Measurements from ENCODE around the gene DPEP1.
"Not testable (repeated sequence)": the region's sequence is repeated elsewhere in the genome, so short reads cannot be mapped to it uniquely, and the experiment has no call there.

Gene DPEP1

DNA sequence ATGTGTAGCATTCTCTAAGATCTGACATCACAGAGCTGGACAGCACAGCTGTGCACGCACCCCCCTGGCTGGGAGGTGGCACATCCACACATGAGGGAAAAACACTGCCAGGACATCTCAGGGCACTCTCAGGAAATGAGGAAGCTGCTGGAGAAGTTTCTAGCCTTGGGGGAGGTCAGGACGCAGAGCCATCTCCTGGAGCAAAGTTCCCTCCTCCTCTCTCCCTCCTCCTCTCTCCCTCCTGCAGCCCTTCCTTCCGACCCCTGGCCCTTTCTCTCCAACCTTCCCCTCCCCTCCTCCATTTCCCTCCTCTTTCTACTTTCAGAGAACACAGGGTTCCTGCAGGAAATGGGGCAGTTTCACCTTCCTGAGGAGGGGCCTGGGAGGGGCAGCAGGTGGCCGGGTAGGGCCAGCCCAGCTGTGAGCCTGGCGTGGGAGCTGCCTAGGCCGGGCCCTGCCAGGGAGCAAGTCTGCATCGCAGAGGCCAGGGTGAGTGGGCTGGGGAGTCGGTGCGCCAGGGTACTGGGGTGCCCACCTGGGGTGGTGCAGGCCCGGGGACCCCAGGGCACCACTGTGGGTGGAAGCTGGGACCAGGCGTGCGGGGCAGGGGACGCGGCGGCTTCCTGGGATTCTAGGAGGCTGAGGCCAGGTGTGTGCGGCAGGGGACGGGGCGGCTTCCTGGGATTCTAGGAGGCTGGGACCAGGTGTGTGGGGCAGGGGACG, at the start of gene DPEP1:
Gene DPEP1 (plus strand): TSS at position 412 of the 723 bp plus-strand sequence. CDS start 16,769 bp downstream, outside the sequence.
- DNase-seq: no peak

DNA sequence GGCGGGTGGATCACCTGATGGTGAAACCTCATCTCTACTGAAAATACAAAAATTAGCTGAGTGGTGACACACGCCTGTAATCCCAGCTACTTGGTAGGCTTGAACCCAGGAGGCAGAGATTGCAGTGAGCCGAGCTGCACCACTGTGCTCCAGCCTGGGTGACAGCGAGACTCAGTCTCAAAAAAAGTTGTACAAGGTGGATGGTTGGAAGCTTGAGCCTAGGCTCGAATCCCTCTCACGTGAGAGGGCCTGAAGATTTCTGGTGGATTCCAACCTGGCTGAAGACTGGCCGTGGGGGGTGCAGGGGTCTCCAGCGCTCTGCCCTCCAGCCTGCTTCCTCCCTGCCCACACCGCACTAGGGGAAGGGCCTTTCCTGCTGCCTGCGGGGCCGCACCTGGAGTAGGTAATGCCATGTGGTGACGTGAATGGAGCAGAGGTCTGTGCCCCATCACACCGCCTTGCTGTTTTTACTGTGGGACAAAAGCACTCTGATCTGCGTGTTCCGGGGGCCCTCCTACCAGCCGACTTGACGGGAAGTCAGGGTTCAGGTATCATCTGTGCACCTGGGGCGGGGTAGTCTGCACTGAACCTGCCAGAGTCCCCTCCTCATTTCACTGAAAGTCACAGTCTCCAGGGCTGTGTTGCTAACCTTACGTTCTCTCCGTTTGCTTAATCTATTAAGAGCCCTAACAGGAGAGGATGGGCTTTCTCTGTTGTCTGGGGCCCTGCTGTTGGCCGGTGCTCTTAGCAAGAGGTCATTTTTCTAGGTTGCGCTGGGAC, 48.8 kb upstream of the DPEP1 start:
- DNase-seq: no peak

DNA sequence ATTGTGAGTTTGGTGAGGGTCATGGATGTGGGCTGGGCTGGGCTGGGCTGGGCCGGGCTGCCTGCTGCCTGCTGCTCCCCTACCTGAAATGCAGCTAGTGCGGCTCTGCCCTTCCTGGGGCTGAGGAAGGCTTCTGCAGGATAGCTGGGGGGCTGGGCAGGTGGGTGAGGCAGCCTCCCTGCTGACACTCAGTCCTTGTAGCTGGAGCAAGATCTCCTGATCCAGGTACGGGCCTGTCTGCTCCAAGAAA, 48.3 kb upstream of the DPEP1 start:
- peak in 1 of 2 experiments; percentile 16 for DNase-seq

DNA sequence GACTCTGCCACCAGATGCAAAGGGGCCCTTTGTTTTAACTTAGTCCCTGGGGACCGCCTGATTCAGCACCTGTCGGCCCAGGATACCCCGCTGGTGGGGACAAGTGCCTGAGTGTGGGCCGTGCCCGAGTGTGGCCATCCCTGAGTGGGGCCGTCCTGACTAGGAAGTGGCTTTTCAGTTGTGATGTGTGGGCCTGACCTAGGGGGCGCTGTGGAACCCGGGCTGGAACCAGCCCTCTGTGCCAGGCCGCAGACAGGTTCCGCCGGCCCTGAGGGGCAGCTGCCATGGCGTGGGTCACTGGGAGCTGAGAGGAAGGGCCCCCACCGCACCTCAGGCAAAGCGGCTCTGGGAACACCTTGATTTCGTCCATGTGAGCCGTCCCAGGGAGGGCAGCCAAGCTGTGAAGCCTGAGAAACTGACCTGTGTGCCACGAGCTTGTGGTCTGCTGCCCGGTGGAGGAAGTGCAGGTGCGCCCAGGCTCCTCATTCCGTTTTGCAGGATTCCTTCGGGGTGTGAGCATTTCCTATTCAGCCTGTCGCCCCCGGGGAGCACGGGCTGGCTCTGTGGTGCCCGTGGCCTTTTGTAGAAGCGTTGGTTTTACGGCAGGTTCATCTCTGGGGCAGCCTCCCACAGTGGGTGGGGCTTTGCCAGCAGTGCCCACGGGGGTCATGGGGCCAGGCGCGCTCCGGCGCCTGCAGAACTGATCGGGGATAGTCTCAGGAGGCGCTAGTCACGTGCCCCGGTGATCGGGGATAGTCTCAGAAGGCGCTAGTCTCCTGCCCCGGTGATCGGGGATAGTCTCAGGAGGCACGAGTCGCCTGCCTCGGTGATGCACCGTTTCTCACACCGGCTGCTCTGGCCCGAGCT, 47.7 kb upstream of the DPEP1 start:
- DNase-seq: no peak

DNA sequence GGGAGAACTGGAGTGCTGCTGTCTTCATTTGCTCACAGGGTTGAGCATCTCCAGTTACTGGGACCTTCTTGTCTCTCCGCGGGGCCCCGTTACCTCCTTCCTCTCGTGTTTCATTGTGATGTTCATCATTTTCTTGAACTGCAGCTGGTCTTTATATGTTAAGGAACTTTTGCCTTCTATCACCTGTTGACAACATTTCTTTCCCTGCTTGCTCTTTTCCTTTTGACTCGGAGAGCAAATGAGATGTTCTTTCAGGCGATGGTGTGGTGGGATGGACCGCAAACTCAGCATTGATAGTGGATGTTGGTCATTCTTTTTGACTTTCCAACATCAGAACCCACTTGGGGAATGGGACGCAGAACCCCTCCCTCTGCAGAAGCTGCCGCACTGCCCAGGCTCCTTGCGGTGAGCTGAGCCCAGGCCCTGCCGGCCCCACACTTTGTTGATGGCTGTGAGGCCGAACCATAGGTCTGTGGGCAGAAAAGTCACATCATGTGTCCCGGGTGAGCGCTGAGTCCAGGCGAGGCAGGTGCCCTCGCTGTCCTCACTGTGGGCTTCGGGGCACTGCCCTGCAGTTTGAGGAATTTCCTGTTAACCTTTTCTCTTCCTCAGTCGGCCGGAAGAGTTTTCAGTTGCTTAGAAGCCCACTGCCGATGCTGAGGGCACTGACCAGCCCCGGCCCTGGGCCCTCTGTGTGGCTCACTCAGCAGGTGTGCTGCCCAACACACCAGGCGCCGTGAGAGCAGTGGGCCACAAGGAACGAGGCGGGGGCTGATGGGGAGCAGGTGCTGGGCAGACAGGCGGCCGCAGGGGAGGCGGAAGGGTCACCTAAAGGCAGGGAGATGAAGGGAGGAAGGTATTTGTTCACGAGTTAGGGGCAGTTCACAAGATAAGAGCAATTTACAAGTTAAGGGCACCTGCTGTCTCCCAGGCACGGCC, 45.5 kb upstream of the DPEP1 start:
- DNase-seq: no peak

DNA sequence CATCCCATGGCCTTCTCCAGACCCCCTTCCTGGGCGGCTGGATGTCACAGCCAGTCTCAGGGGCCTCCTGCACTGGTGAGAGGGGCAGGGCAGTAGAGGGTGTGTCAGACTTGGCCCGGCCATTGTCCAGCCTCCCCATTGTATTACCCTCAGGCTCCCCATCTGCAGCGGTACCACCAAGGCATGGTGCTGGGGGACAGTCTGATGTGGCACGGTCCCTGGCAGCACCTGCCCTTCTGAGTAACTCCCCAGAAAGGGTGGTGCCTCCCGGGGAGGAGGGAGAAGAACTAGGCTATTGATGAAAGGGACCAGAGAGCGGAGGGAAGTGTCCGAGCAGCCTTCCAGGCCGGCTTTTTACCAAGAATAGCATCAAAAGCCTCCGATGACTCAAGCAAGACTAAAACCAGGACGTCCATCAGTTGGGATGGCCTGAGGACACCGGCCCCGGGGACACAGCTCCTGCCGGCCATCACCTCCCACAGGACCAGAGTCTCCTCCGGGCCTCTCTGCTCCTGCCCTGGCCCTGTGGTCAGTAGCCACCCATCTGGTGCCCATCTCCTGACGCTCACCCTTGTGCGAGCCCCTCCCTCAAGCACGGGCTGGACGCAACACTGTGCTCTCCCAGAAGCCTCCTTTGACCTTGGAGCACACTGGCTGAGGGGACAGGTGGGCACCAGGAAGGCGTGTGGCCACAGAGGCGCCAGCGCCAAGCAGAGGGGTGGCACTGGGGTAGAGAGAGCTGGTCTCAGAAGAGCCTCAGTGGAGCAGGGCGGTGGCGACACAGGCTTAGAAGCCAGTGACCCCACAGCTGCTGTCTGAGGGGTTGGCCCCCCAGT, 43.7 kb upstream of the DPEP1 start:
- no peak for DNase-seq

DNA sequence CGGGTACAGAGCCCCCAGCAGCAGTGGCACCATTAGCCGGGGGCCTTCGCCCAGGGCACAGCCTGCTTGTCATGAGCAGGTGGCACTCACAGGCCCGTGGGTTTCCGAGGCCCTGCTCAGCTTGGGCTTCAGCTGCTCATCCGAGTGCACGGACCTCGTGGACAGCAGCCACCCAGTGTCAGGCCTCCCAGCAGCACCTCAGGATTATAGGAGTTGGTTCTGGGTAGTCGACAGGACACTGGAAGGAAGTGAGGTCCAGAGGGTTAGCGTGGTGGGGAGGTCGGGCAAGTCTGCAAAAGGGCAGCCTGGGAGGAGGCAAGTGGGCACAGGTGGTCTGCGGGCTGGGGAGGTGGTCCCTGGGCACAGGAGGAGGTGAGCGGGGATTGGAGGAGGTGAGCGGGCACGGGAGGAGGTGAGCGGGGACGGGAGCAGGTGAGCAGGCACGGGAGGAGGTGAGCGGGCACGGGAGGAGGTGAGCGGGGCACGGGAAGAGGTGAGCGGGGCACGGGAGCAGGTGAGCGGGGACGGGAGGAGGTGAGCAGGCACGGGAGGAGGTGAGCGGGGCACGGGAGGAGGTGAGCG, 43.0 kb upstream of the DPEP1 start:
- DNase-seq: no peak

DNA sequence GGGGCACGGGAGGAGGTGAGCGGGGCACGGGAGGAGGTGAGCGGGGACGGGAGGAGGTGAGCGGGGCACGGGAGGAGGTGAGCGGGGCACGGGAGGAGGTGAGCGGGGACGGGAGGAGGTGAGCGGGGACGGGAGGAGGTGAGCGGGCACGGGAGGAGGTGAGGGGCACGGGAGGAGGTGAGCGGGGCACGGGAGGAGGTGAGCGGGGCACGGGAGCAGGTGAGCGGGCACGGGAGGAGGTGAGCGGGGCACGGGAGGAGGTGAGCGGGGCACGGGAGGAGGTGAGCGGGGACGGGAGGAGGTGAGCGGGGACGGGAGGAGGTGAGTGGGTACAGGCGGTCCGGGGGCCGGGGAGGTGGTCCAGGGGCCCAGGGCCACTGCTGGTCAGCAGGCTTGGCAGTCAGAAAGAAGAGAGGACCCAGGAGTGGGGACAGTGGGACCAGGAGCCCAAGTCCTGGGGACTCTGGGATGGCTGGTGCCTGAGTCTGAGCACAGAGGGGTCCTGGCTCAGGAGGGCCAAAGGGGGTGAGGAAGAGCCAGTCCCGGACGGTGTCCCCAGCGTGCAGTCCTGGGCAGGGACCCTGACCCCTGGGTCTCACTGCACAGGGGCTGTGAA, 42.4 kb upstream of the DPEP1 start:
- DNase-seq: not testable (repeated sequence)

DNA sequence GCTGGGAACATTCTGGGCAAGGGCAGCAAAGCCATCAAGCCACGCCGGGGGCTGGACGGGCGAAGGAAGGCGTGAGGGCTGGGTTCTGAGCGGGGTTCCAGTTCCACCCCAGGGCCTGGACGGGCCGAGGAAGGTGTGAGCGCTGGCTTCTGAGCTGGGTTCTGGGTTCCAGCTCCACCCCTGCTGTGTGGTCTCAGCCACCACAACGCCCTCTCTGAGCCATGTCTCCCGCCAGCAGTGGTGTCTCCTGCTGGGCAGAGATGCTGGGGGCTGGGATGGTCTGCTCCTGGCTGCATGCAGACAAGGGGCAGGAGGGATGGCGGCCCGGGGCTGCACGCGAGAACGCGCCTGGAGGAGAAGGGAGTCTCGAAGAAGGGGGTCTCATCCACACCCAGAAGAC, 41.8 kb upstream of the DPEP1 start:
- no peak for DNase-seq

DNA sequence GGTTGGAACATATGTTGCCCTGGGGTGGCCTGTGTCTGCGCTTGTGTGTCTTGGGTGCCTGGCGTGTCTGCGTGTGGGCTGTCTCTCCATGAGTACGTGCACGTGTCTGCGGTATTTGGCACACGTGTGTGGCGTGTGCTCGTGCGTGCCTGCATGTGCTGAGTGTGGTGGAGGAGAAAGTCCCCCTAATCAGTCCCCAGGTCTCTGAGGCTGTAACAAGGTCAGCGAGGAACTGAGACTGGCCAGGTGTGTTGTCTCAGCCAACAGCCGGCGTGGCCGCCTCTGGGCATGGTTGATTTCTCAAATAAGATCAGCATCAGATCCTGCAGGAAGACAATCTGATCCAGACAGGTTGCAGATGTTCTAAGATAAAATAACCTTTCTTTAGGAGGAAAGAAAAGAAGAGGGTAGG, 41.4 kb upstream of the DPEP1 start:
- DNase-seq: no peak

DNA sequence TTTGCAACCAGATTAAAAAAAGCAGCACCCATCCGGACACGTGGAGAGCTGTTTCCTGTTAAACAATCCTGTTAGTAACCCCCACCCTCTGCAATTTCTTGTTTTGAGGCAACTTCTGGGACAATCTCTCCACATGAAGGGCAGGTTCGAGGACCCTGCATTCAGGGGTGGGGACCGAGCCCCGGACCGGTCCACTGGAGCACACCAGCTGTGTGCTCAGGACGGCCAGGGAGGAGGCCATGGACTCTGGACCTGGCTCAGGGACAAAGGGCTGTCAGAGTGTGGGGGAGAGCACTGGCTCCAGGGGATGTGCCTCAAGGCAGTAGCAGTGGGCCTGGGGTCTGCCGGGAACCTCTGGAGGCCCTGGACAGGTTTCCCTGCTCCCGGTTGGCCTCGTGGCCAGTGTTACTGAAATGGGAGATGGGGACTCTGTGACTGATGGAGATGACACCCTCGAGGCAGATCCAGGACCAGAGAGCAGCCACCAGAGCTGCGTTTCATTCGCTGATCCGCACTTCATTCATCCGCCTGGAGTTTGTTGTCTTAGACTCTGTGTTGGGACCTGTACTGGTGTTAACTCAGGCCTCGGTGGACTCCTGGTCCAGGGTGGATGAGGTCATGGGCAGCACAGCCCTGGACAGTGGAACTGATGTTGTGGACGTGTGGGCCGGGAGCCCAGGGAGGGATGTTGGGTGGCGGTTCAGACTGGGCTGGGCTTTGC, 40.8 kb upstream of the DPEP1 start:
- no peak for DNase-seq

DNA sequence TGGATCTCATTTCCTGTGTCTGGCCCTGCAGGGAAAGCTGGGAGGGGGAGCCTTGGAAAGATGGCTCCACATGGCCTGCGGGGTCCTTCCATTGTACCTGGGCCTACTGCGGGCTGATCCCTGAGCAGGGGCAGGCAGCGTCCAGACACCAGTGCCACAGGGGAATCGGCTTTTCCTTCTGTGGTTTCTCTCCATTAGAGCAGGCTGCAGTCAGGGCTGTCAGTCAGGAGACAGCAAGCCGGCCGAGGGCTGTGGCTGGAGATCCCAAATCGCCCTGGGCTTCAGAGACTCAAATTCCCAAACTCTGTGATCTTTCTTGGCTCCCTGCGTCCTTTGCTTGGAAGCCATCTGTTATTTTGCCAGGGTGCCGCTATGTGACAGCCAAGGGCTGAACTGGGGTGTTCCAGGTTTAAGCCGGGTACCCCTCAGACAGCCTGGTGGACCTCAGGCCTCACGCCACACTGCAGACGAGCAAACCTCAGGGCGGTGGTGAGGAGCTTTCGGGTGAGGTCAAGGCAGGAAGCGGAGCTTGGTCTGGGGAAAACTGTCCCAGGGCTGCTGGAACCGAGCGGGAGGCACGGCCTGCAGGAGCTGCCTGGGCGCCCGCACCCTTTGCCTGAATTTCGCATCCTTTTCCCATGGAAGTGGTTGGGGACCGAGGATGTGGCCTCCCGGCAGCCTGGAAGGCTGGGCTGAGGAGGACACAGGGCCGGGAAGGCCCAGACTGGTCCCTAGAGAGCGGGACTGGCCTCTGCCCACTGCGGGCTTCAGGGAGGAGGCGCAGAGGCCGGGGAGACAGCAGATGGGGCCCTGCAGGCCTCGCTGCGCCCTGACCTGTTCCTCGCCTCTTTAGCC, 39.4 kb upstream of the DPEP1 start:
- no peak for DNase-seq

DNA sequence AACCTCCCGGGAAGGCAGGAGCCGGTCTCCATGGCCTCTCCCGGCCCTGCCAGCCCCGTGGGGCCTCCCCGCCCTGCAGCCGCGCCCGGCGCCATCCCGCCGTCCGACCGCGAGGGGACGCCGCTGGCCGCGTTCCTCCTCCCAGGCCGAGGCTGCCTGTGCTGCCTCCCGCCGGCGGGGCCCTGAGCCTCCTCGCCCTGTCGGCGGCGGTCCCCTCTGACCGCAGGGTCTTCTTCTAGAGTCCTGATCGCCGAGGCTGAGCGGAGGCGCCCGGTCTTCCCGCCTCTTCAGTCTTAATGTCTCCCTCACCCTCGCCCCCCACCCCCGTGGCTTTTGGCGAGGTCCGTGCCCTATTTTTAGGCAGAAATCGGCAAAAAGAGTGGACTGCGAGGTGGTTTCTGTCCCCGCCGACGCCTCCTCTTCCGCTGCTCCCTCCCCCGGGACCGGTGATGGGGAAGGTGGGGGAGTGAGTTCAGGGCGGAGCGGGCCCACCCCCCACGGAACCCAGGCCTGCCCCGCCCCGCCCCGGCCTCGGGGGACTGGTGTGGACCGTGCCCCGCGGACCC, 38.7 kb upstream of the DPEP1 start:
- peak in 1 of 2 experiments; percentile 65 for DNase-seq

DNA sequence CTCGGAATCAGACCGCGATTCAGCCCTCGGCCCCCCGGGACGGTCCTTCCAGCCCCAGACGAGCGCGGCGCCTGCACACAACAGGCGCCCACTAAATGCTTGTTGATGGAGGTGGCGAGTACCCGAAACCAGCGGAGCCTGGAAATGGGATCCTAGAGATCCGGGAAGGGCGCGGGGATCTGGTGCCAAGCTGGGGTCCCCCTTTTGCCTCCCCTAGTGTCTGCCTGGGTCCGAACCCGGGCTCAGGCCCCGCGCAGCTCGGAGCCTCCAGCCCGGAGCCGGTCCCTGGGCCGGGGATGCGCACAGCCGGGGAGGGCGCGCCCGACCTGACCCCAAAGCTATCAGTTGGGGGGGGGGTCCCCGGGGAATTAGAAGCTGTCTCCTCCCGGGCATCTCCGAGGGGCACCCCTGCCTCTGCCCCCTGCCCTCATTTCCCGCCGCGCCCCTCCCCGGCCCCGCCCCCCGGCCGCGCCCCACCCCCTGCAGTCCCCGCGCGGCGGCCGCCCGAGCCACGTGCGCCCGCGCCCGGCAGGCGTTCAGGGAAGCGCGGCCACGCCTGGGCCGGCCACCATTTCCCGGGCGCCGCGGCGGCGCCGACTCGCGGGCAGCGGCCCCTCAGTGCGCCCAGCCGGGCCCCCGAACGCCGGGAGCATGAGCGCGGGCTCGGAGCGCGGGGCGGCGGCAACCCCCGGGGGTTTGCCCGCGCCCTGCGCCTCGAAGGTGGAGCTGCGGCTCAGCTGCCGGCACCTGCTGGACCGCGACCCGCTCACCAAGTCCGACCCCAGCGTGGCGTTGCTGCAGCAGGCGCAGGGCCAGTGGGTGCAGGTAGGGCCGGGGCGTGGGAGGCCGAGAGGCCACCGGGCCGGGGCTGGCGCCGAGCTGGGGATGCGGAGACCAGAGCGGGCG, 37.9 kb upstream of the DPEP1 start, which contains the start of gene CPNE7:
Gene CPNE7 (plus strand): TSS at position 512 of the 906 bp plus-strand sequence. CDS start 140 bp downstream, at position 652.
- no peak for DNase-seq

DNA sequence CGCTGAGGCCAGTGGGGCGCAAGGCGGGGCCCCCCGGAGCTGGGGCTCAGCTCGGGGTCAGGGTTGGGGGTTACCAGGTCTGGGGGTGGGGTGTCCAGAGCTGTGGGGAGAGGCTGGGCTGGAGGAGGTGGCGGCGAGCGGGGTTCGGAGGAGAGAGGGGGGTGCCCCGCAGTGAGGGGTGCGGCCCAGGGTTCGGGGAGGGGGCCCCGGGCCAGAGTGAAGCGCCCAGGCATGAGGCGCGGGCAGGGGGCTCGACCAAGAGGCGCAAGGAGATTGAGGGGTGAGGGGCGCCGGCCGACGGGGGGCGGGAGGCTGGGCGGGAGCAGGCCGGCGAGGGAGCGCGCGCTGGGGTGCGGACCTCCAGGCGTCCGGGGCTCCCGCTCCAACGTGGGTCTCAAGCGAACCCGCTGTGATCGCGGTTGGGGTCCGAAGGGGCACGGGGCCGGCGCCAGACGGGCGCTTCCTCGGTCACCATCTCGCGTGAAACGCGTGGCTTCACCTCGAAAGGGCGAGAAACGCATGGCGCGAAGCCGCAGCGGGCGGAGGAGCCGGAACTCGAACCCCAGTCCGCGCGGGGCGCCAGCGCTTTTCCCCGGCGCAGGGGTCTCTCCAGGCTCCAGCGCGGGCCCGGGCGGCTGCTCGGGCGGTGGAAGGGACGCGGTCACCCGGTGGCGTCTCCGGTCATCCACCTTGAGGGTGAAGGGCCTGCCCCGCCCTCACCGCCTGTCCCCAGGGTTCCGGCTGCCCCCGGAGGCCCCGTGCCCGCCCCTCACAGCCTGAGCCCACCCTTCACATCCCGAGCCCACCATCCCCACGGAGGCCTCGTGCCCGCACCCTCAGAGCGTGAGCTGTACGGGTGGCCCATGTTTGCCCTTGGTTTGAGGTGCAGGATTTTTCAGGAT, 37.0 kb upstream of the DPEP1 start:
- DNase-seq: no peak

DNA sequence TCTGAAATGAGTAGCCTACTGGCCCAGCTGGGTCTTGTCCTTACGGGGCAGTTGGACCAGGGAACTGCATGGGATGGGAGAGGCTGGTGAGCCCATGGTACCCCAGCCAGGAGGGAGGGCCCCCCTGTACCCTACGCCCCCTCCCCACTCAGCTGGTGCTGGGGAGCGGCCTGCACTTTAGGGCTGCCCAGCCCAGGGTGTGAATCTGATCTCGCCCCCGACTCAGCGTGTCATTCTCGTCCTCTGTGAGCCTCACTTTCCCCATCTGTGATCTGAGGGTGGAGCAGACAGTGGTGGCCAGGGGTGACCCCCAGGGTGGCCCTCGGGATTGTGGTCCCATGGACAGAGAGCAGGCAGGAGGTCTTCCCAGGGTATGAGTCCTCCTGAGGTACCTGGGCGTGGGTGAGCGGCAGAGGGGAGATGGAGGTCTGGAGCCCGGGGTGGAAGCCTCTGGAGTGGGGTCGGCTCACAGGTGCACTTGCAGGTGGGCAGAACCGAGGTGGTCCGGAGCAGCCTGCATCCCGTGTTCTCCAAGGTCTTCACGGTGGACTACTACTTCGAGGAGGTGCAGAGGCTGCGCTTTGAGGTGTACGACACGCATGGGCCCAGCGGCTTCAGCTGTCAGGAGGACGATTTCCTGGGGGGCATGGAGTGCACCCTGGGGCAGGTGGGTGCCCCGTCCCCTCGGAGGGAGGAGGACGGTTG, 36.2 kb upstream of the DPEP1 start:
- no peak for DNase-seq

Data from SW 1271 (cell line).